GM12878 (cell line): ENCODE data around the gene SHROOM3. TPM values are rescaled to one million over a fixed set of nuclear protein-coding genes. Genes with fewer than 3 reads are reported as not detected.

ENCODE experiments used
- ATAC-seq: fragments of 200-7000 bp; cut with Tn5 transposase; 3 replicates; pipeline ENCODE4 v1.9.1; 2020; ENCODE audit warnings: mild to moderate bottlenecking, moderate library complexity
- BruUV-seq: library from RNA; stranded (reverse); fragments of 400-500 nt; replicated peaks from 2 replicates; lab custom pipeline; 2021; lab: Mats Ljungman, UMichigan
- CTCF ChIA-PET: fragments of 300-600 bp; sonication (Branson Sonifier 250); formaldehyde crosslinking; extraction: SDS; loops from one replicate; lab custom pipeline; 2021; ENCODE audit warnings: inconsistent platforms; lab: Yijun Ruan, JAX
- POLR2A ChIA-PET: fragments of 350-600 bp; formaldehyde crosslinking; extraction: SDS; loops from one replicate; lab custom pipeline; 2021; ENCODE audit warnings: inconsistent platforms; lab: Charles Lee
- RAD21 ChIA-PET: fragments of 300-600 bp; sonication (Branson Sonifier 250); formaldehyde crosslinking; loops from one replicate; lab custom pipeline; 2023; ENCODE audit warnings: antibody characterized with exemption; ENCODE audit not compliant: unreplicated experiment; lab: Charles Lee
- SMC1A ChIA-PET: fragments of 300-600 bp; sonication (Branson Sonifier 250); formaldehyde crosslinking; loops from one replicate; lab custom pipeline; 2023; ENCODE audit not compliant: unreplicated experiment, uncharacterized antibody; lab: Charles Lee
- DNase-seq: peaks from one replicate; pipeline ENCODE4 v3.0.0-alpha.2; 2011; ENCODE audit warnings: low read depth, low spot score
- FAIRE-seq: peaks from 3 replicates; lab custom pipeline; 2011; peaks lifted over from hg19 to GRCh38; lab: Jason Lieb, UNC
- H2AFZ ChIP-seq: 2 replicates; pipeline ENCODE4 v1.6.0; 2011; ENCODE audit warnings: low read depth, low read length, control low read depth; ENCODE audit not compliant: control insufficient read depth
- H3K27ac ChIP-seq: 2 replicates; pipeline ENCODE4 v1.5.1; 2011; ENCODE audit warnings: control low read depth; ENCODE audit not compliant: control insufficient read depth, insufficient read depth
- H3K27me3 ChIP-seq, 2 experiments: replicated peaks in 1 of 2; 2 replicates each; pipeline versions ENCODE4 v1.6.0 to v1.6.1; 2011; ENCODE audit warnings: low read length in 1 of 2; ENCODE audit not compliant: control insufficient read depth in 2 of 2, insufficient read depth in 2 of 2
- H3K36me3 ChIP-seq, 2 experiments: 2 replicates each; pipeline ENCODE4 v1.5.1; 2011; ENCODE audit warnings: low read length in 1 of 2; ENCODE audit not compliant: control insufficient read depth in 2 of 2, insufficient read depth in 2 of 2
- H3K4me1 ChIP-seq: 2 replicates; pipeline ENCODE4 v1.6.1; 2011; ENCODE audit warnings: mild to moderate bottlenecking, low read length, moderate library complexity, mixed read lengths; ENCODE audit not compliant: control insufficient read depth, insufficient read depth
- H3K4me2 ChIP-seq: 2 replicates; pipeline ENCODE4 v1.6.0; 2011; ENCODE audit warnings: control low read depth; ENCODE audit not compliant: control insufficient read depth, insufficient read depth
- H3K4me3 ChIP-seq: fragments of 200-600 bp; sonication (generic); 2 replicates; pipeline ENCODE4 v1.5.1; 2016
- H3K79me2 ChIP-seq: 2 replicates; pipeline ENCODE4 v1.6.0; 2011; ENCODE audit warnings: low read length; ENCODE audit not compliant: control insufficient read depth, insufficient read depth
- H3K9ac ChIP-seq: 2 replicates; pipeline ENCODE4 v1.8.0; 2011; ENCODE audit warnings: low read length, control low read depth, mixed read lengths; ENCODE audit not compliant: control insufficient read depth, insufficient read depth
- H3K9me3 ChIP-seq: replicated peaks from 3 replicates; pipeline ENCODE4 v1.5.1; 2011; ENCODE audit warnings: mild to moderate bottlenecking, low read length; ENCODE audit not compliant: control insufficient read depth, insufficient read depth
- H4K20me1 ChIP-seq: 2 replicates; pipeline ENCODE4 v1.6.0; 2011; ENCODE audit not compliant: control insufficient read depth, insufficient read depth
- ASH2L ChIP-seq: fragments of 300-600, 200-600 bp; sonication (generic); IDR thresholded peaks from 2 replicates; pipeline ENCODE4 v1.6.1; 2017; ENCODE audit warnings: low read depth, mild to moderate bottlenecking, borderline replicate concordance
- BCL3 ChIP-seq: IDR thresholded peaks from 2 replicates; pipeline ENCODE4 v1.6.1; 2011; ENCODE audit warnings: borderline replicate concordance, low read depth, mild to moderate bottlenecking, moderate library complexity, low read length; ENCODE audit not compliant: insufficient read depth, poor library complexity, severe bottlenecking
- BHLHE40 ChIP-seq, 2 experiments: fragments of 450-650 bp in 1 of 2; IDR thresholded peaks; 2 replicates each; pipeline ENCODE4 v1.6.1; 2011 to 2017; ENCODE audit warnings: low read depth in 2 of 2, borderline replicate concordance in 1 of 2, improper control_type of control experiment in 1 of 2, low read length in 1 of 2, mild to moderate bottlenecking in 1 of 2
- E2F8 ChIP-seq: fragments of 450-650 bp; IDR thresholded peaks from 2 replicates; pipeline ENCODE4 v1.6.1; 2018; ENCODE audit warnings: mild to moderate bottlenecking, low read depth, moderate library complexity; ENCODE audit not compliant: partially characterized antibody
- HDGF ChIP-seq: fragments of 450-650 bp; IDR thresholded peaks from 2 replicates; pipeline ENCODE4 v1.6.1; 2016; ENCODE audit warnings: antibody characterized with exemption
- MTA2 ChIP-seq: fragments of 450-650 bp; IDR thresholded peaks from 2 replicates; pipeline ENCODE4 v1.6.1; 2016; ENCODE audit warnings: low read depth, mild to moderate bottlenecking, moderate library complexity
- NFIC ChIP-seq: IDR thresholded peaks from 2 replicates; pipeline ENCODE4 v1.6.1; 2012; ENCODE audit warnings: low read depth, mild to moderate bottlenecking, inconsistent platforms, low read length, moderate library complexity
- POLR2AphosphoS2 ChIP-seq: IDR thresholded peaks from 2 replicates; pipeline ENCODE4 v1.6.1; 2011; ENCODE audit warnings: low read depth, mild to moderate bottlenecking, low read length, improper control_type of control experiment, moderate library complexity
- RB1 ChIP-seq: fragments of 450-650 bp; formaldehyde crosslinking; IDR thresholded peaks from 2 replicates; pipeline ENCODE4 v1.6.1; 2017; ENCODE audit warnings: mild to moderate bottlenecking, borderline replicate concordance
- SMAD5 ChIP-seq: IDR thresholded peaks from 2 replicates; pipeline ENCODE4 v1.6.1; 2016; ENCODE audit warnings: antibody characterized with exemption, low read depth
- SMARCA5 ChIP-seq: fragments of 450-650 bp; IDR thresholded peaks from 2 replicates; pipeline ENCODE4 v1.6.1; 2017; ENCODE audit warnings: mild to moderate bottlenecking
- SP1 ChIP-seq: IDR thresholded peaks from one replicate; pipeline ENCODE4 v1.6.1; 2011; ENCODE audit warnings: low read depth, low read length
- WRNIP1 ChIP-seq: IDR thresholded peaks from 2 replicates; pipeline ENCODE4 v1.6.1; 2011; ENCODE audit warnings: low read depth, low read length, improper control_type of control experiment, borderline replicate concordance
- YY1 ChIP-seq: IDR thresholded peaks from 2 replicates; pipeline ENCODE4 v1.6.1; 2011; ENCODE audit warnings: low read depth, mild to moderate bottlenecking, low read length
- ZNF207 ChIP-seq: fragments of 450-650 bp; IDR thresholded peaks from 2 replicates; pipeline ENCODE4 v1.6.1; 2014; ENCODE audit warnings: antibody characterized with exemption, mild to moderate bottlenecking, borderline replicate concordance
- ZNF687 ChIP-seq: fragments of 450-650 bp; IDR thresholded peaks from 2 replicates; pipeline ENCODE4 v1.6.1; 2017; ENCODE audit warnings: mild to moderate bottlenecking, moderate library complexity
- ZSCAN29 ChIP-seq: fragments of 450-650 bp; IDR thresholded peaks from 2 replicates; pipeline ENCODE4 v1.6.1; 2017; ENCODE audit warnings: mild to moderate bottlenecking, moderate library complexity
- WGBS: methylation state at CpG from one replicate; pipeline ENCODE4 v1.1.6; 2016; ENCODE audit warnings: low lambda C conversion rate; ENCODE audit not compliant: insufficient replicate concordance, insufficient coverage; ENCODE audit errors: missing lambda C conversion rate; 5-methylcytosine and 5-hydroxymethylcytosine counted together
- in situ Hi-C: fragments of 300-500 bp; cut with MboI; formaldehyde crosslinking; loops from 9 replicates; pipeline ENCODE4 v1.14.3; 2018; ENCODE audit warnings: mixed read lengths
- intact Hi-C: fragments of 100-400 bp; cut with micrococcal nuclease; formaldehyde crosslinking; loops from one replicate; pipeline ENCODE4 v1.14.2; 2022; ENCODE audit not compliant: unreplicated experiment
- polyA plus RNA-seq, 11 experiments: library from polyadenylated mRNA; depleted of rRNA in 4 of 11; unstranded in 6 of 11; stranded (reverse) in 5 of 11; fragments of >200 nt; fragmentation: Nextera tagmentation in 4 of 11; fragmentation: Illumina TruSeq in 1 of 11; extraction: Ambion mirVana in 4 of 11; extraction: Trizol in 1 of 11; gene quantifications; 1 replicate in 1 of 11; 2 replicates in 10 of 11; pipeline versions ENCODE4 v1.2.1 to v1.2.3, GENCODE V29; 2011 to 2016; ENCODE audit warnings: inconsistent platforms in 2 of 11, missing spikeins in 2 of 11, low read depth in 1 of 11
- total RNA-seq, 4 experiments: library from RNA; depleted of rRNA in 3 of 4; stranded (reverse); fragments of >200 nt in 3 of 4; fragmentation: Illumina TruSeq in 1 of 4; extraction: Trizol in 1 of 4; gene quantifications; 2 replicates each; pipeline versions ENCODE4 v1.2.1 to v1.2.3, GENCODE V29; 2013 to 2021

Gene SHROOM3
- total and polyA plus RNA-seq, 10 of the 15 experiments (the other 5 are each of a cell fraction or from before 2014, with no cell fraction given), result under 0.01 to 0.29 (median 0.08) TPM; not detected in 1

GRCh38 chr4:76750716-76751115 is 315.7 kb downstream of the SHROOM3 start:
- no peak for DNase-seq
- H4K20me1 ChIP-seq, result no peaks in the 10 kb centered on the region
- no peak overlapping the region for H3K9ac ChIP-seq
- no peaks in the 10 kb centered on the region; the same call in 2 of the 3 replicates for H3K9me3 ChIP-seq
- no peak for FAIRE-seq
- H3K79me2 ChIP-seq, result no peaks in the 10 kb centered on the region
- H3K27ac ChIP-seq, result no peak overlapping the region
- no peak overlapping the region for H3K4me3 ChIP-seq
- RAD21 ChIA-PET, result no interaction called here
- H2AFZ ChIP-seq, result no peak overlapping the region
- no peaks in the 10 kb centered on the region for H3K4me1 ChIP-seq
- in situ Hi-C loops, result loop anchor here (5.0 kb wide), 2 partner anchors 238 to 318 kb away; no protein-coding TSS in a partner anchor
- H3K36me3 ChIP-seq, result no peaks in the 10 kb centered on the region
- CTCF ChIA-PET, result interaction anchor here (0.7 kb wide), 1 partner anchor 245 kb away, joined by 3 read pairs; no protein-coding TSS in a partner anchor
- intact Hi-C loops, result no loop called here
- BruUV-seq, result no TSS peak
- no peak for ATAC-seq
- WGBS, result 75% methylated on average over 3 of the region's 3 CpGs
- peaks cover 0 to 3% of the 10 kb centered on the region in 2 experiments; a peak in 2 of 4 replicates for H3K27me3 ChIP-seq
- H3K4me2 ChIP-seq, result no peak overlapping the region
- POLR2A ChIA-PET, result no interaction called here
- SMC1A ChIA-PET, result interaction anchor here (0.6 kb wide), 1 partner anchor 539 kb away, joined by 3 read pairs; no protein-coding TSS in a partner anchor
- TF ChIP-seq ZNF687 (no peak), ASH2L (no peak), ZSCAN29 (no peak), POLR2AphosphoS2 (no peak), SMAD5 (no peak), E2F8 (no peak), RB1 (no peak), NFIC (no peak), SMARCA5 (no peak), MTA2 (no peak), WRNIP1 (no peak), BHLHE40 (IDR thresholded peaks at IDR 0.05; ENCODE audit: borderline replicate concordance in 1 of 2, low read depth in 2 of 2, low read length in 1 of 2) (no peak), BCL3 (no peak), HDGF (no peak), YY1 (no peak), ZNF207 (no peak), SP1 (no peak)
